ENCODE data around the gene PYCR2.

The PYCR2 gene

DNA sequence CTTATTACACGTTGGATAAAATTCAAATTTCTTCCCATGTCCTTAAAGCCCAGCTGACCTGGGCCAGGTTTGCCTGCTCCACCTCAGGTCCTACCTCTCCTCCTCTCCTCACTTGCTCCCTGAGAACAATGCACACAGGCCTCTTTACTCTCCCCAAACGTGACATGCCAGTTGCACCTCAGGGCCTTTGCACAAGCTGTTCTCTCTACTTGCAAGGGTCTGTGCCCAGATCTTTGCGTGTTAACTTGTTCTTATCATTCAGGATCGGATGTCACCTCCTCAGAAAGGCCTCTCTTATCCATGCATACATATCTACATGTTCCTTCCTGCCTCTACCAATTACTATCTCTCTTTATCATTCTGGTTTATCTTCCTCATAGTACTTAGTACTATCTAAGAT is 20.4 kb downstream of the PYCR2 start:
- no peak for DNase-seq (ENCODE audit: low read depth)
- in situ Hi-C loops (cut with HindIII; ENCODE audit: low sequenced_read_pairs) = no loop called here
- TF ChIP-seq, protein P1, sequence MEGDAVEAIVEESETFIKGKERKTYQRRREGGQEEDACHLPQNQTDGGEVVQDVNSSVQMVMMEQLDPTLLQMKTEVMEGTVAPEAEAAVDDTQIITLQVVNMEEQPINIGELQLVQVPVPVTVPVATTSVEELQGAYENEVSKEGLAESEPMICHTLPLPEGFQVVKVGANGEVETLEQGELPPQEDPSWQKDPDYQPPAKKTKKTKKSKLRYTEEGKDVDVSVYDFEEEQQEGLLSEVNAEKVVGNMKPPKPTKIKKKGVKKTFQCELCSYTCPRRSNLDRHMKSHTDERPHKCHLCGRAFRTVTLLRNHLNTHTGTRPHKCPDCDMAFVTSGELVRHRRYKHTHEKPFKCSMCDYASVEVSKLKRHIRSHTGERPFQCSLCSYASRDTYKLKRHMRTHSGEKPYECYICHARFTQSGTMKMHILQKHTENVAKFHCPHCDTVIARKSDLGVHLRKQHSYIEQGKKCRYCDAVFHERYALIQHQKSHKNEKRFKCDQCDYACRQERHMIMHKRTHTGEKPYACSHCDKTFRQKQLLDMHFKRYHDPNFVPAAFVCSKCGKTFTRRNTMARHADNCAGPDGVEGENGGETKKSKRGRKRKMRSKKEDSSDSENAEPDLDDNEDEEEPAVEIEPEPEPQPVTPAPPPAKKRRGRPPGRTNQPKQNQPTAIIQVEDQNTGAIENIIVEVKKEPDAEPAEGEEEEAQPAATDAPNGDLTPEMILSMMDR (IDR thresholded peaks at IDR 0.05; ENCODE audit: low read depth, low read length, missing control alignments) = no peak
- no peak overlapping the region for H3K4me3 ChIP-seq (ENCODE audit: low read depth, low read length)

DNA sequence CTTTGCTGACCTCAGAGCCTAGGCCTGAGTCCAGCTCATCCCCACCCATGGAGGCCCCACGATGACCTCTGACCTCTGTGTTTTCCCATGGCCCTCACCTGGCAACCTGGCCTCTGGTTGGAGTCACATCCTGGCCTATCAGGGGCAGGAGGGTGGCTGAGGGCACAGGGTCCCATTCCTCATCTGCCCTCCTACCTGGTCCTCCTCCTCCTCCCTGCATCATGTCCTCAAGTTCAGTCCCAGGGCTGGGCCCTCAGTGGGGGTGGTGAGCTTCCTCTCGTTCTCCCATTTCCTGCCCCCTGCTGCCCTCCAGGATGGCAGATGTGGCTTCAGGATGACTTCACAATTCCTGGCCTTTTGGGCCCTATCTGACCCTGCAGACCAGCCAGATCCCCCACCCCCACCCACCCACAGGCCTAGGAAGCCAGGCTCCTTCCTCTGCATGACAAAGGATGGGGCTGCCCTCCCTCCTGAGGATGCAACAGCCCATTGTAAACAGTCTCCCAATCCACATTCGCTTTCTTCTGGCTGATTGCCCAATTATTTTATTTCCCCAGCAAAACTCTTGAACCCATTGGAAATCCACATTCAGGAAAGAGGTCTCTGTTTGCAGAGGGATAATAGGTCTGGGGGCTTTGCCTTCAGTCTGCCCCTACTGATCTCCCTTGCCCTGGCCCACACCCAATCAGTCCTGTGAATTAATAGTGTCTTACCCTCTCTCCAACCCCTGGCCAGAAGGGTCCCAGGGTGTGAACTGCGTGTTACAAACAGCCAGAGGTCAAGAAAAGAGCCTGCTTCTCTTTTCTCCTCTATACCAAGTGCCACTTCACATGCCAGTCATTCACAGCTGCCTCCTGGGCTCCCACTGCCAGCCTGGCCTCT is 24.8 kb downstream of the PYCR2 start:
- TF ChIP-seq, protein P1 (IDR thresholded peaks at IDR 0.05; ENCODE audit: low read depth, low read length, missing control alignments) = no peak
- in situ Hi-C loops (cut with HindIII; ENCODE audit: low sequenced_read_pairs) = no loop called here
- no peak overlapping the region for H3K4me3 ChIP-seq (ENCODE audit: low read depth, low read length)
- no peak for DNase-seq (ENCODE audit: low read depth)

DNA sequence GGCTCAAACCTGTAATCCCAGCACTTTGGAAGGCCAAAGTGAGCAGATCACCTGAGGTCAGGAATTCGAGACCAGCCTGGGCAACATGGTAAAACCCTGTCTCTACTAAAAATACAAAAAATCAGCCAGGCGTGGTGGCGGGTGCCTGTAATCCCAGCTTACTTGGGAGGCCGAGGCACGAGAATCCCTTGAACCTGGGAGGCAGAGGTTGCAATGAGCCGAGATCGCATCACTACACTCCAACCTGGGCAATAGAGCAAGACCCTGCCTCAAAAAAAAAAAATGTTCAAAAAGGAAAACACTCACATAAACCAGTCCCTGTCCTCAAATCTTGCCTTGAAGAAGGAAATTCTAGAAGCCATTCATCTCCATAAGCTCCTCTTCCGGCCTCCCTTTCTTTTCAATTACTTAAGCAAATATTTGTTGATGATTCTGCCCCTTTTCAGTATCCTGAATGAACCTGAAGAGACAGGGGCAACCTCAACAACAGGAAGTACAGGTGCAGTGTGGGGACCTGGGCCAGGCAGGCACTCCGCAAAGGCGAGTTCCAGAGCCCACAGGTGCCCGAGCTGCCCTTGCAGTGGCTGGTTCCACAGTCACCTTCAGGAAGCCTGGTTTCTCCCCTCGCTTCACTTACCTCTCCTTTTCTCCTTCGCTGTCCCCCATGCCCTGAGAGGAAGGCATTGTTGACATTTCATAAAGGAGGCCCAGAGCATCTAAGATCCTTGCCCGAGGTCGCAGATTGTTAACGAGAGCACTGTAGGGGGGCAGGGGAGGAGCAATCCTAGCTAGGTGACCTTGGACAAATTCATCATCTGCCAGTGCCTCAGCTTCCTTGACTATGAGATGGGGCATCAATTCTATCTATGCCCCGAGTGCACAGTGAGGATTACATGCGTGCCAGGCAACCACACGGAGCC is 26.2 kb downstream of the PYCR2 start:
- H3K4me3 ChIP-seq (ENCODE audit: low read depth, low read length) = no peak overlapping the region
- in situ Hi-C loops (cut with HindIII; ENCODE audit: low sequenced_read_pairs) = no loop called here
- TF ChIP-seq, protein P1 (IDR thresholded peaks at IDR 0.05; ENCODE audit: low read depth, low read length, missing control alignments) = no peak
- no peak for DNase-seq (ENCODE audit: low read depth)

DNA sequence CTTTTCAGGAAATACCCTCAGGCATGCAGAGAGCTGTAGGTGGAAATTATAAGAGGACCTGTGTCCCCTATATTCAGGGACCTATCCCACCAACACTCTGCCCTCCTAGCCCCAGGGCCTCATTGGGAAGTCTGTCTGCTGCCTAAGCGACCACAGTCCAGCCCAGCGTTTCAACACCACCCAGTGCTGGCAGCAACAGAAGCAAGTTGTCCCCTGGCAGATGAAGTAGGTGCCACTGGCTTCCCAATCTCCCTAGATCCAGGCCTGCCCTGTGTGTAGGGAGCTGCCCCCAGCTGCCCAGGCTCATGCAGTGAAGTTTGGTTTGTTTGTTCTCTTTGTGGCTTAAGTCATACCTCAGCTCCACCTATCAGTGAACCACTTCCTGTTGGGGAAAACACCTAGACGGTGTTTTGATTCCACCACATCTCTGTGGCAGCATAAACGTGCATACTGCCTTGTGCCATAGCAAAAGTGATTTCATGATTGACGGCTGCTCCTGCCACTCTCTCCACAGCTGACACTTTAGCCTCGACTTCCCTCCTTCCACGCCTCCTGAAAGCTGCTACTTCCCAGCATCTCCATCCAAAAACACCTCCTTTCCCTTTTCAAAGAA is 27.0 kb downstream of the PYCR2 start:
- TF ChIP-seq, protein P1 (IDR thresholded peaks at IDR 0.05; ENCODE audit: low read depth, low read length, missing control alignments) = no peak
- in situ Hi-C loops (cut with HindIII; ENCODE audit: low sequenced_read_pairs) = no loop called here
- DNase-seq (ENCODE audit: low read depth) = no peak
- H3K4me3 ChIP-seq (ENCODE audit: low read depth, low read length) = no peak overlapping the region

DNA sequence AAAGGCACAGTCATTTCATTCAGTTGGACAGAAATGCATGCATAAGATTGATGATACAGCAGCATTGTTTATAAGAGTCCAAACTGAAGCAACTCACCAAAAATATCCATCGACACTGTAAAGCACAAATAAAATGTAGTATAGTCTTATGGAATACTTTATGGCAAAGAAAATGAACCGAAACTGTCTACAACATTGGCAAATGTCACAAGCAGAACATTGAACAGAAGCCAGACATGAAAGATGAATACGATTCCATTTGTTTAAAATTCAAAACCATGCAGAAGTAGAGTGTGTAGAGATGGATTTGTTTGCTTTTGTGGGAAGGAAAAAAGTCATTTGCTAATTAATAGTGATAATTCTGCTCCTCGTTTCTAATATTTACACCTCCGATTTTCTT is 27.6 kb downstream of the PYCR2 start:
- no peak for DNase-seq (ENCODE audit: low read depth)
- H3K4me3 ChIP-seq (ENCODE audit: low read depth, low read length) = no peak overlapping the region
- TF ChIP-seq, protein P1 (IDR thresholded peaks at IDR 0.05; ENCODE audit: low read depth, low read length, missing control alignments) = no peak
- in situ Hi-C loops (cut with HindIII; ENCODE audit: low sequenced_read_pairs) = no loop called here

DNA sequence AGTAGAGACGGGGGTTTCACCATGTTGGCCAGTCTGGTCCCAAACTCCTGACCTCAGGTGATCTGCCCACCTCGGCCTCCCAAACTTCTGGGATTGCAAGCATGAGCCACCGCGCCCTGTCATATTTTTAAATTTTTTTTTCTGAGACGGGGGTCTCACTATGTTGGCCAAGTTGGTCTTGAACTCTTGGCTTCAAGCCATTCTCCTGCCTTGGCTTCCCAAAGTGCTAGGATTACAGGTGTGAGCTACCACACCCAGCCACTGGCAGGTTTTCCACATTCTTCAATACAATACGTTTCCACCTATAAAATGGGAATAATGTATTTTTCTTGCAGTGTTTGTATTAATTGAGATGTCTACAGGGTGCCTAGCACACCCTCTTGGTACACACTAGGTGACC is 31.7 kb downstream of the PYCR2 start:
- TF ChIP-seq, protein P1 (IDR thresholded peaks at IDR 0.05; ENCODE audit: low read depth, low read length, missing control alignments) = no peak
- no peak overlapping the region for H3K4me3 ChIP-seq (ENCODE audit: low read depth, low read length)
- in situ Hi-C loops (cut with HindIII; ENCODE audit: low sequenced_read_pairs) = no loop called here
- DNase-seq (ENCODE audit: low read depth) = no peak

Measured in astrocyte of the cerebellum (primary cell).